Activated CD8-positive, alpha-beta memory T cell treated with anti-CD3 and anti-CD28 coated beads, Interleukin-2, amount 50 U/mL, for 48 hours (primary cell): ENCODE results near the gene HS3ST5.
A peak's percentile ranks its signal among the peaks of the same experiment; 100 is the strongest.

ENCODE experiments used
- DNase-seq: peaks from one replicate; pipeline ENCODE4 v3.0.0-alpha.2; 2020

The HS3ST5 gene

GRCh38 chr6:114342826-114343781 is at the start of gene HS3ST5:
HS3ST5 (minus strand) TSS chr6:114343023; CDS start chr6:114062845, 280,178 bp downstream.
- peak; percentile 53 for DNase-seq

- no peak for DNase-seq
Measured at GRCh38 chr6:114390176-114390575, 47.4 kb upstream of the HS3ST5 start.

- DNase-seq, result no peak
Measured at GRCh38 chr6:114389111-114389510, 46.3 kb upstream of the HS3ST5 start.

GRCh38 chr6:114382406-114382805 is 39.6 kb upstream of the HS3ST5 start:
- DNase-seq, result no peak

DNA sequence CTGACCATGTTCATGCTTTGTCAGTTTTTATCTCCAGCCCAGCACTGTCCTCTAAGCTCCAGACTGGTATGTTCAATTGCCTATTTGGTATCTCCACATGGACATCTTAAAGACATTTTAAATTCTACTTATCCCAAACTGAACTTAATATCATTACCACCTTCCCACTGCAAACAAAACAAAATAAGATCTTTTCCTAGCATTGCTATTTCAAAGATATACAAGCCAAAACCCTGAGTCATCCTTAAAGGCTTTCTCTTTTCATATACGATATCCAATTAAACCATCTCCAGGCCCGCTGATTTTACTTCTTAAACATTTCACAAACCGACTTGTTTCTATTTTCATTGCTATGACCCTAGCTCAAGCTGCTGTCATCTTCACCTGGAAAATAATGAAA is 35.1 kb upstream of the HS3ST5 start:
- no peak for DNase-seq

DNA sequence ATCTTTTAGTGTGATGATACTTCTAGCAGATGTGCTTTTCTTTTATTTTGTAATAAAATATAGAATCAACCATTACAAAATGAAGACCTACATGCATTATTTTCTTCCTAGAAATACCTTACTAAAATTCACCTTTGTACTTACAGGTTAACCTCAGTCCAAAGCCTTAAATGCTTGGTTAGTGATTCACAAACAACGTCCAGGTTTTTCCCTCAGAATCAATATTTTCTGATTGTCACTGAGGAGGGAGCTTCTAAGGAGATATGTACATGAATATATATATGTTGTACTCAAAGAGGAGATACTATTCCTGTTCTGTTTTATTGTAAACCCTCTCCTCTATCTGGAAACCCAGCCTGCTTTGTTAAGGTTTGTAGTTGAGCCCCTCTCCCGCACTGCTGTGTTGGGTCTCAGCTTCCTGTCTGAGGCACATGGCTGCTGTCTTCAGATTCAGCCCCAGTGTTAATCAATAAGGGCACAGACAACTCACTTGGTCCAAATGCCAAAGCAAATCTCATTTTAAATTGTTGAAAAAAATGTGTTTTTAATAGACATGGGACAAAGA is 33.9 kb upstream of the HS3ST5 start:
- DNase-seq, result no peak

DNA sequence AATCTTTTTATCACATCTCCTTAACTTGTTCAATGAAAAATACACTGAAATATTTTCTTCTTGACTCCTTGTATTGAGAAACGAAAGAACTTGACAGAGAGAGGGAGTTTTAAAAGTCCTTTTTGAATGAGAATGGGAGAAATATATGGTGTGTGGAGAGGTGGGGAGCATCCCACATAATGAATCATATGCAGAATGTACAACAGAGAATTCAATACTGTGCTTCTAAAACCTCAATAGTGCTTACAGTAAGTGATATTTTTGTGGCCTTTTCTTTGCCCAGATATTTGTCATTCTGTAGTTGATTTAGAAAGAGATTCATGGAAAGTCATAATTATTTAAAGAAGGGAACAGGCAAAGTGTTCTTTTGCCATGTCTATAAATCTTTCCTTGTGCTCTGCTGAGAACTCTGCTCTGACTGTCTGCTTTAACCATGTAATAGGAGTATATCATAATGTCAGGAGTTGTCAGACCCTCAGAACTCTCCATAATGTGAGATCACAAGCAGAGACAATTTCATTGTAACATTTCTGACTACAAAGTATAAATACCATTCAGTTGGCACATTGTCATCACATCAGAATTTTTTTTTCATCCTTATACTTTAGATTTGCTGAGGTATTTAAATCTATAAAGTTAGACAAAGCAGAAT is 32.8 kb upstream of the HS3ST5 start:
- DNase-seq, result no peak

DNA sequence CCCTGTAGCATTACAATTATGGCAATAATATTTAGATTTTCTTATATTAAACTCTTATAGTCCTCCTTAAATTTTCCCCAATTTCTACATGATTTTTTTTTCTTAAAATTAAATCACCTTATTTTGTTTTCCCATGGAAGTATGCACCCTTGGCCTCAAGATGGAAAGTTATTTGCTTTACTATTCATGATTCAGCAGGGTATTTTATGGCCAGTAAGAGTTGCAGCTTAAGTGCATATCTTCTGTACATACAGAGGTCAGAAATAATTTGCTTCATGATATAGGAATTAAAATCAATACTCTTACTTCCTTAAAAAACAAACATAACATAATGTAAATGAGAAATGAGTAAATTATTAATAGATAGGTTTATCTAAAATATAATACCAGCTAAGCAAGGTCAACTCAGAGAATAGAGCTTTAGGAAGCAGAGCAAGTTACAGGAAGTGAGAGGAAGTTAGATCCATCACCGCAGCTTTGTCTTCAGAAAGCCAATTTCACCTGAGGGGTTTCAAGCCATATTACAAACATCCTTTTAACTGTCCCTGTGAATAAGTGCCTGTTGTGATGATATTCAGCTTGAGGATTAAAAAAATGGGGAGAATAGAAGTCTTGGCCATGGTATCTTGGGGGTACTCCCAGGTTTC is 24.6 kb upstream of the HS3ST5 start:
- DNase-seq, result no peak

DNA sequence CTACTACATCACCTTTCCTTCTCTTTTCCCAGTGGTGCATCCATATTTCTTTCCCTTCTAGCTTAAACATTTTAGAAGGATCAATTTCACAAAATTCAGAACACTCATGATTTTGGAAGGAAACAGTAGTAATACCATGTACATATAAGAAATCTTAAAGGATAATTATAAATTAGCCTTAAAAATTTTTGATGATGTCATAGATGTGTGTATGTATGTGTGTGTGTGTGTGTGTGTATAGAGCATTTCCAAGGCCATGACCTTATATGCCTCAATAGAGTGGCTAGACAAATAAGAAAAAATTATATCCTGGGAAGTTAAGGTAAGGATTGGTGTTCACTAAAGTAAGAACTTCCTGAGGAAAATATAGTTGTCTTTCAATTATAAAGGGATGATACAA is 24.1 kb upstream of the HS3ST5 start:
- no peak for DNase-seq

- DNase-seq, result no peak
Measured at GRCh38 chr6:114364301-114364700, 21.5 kb upstream of the HS3ST5 start.

- DNase-seq, result no peak
Measured at GRCh38 chr6:114362957-114363356, 20.1 kb upstream of the HS3ST5 start.

- DNase-seq, result no peak
Measured at GRCh38 chr6:114362396-114362795, 19.6 kb upstream of the HS3ST5 start.

GRCh38 chr6:114361036-114361435 is 18.2 kb upstream of the HS3ST5 start:
- no peak for DNase-seq

- no peak for DNase-seq
Measured at GRCh38 chr6:114355300-114355699, 12.5 kb upstream of the HS3ST5 start.

GRCh38 chr6:114354482-114354881 is 11.7 kb upstream of the HS3ST5 start:
- DNase-seq, result no peak

- no peak for DNase-seq
Measured at GRCh38 chr6:114346451-114346850, 3.6 kb upstream of the HS3ST5 start.

DNA sequence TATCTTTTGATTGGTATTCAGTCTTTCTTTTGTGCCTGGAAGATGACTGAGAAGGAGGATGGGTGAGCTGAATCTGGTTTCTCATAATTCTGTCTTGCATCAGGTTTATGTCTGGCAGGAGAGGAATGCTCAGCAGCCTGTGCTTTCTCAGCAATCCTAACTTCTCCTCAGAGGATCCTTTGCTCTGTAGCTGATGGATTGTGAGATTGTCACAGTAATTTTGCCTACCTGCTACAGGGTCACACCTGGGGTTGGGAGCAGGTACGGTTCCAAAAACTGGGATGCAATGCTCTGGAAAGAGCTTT is 2.1 kb upstream of the HS3ST5 start:
- DNase-seq, result no peak

DNA sequence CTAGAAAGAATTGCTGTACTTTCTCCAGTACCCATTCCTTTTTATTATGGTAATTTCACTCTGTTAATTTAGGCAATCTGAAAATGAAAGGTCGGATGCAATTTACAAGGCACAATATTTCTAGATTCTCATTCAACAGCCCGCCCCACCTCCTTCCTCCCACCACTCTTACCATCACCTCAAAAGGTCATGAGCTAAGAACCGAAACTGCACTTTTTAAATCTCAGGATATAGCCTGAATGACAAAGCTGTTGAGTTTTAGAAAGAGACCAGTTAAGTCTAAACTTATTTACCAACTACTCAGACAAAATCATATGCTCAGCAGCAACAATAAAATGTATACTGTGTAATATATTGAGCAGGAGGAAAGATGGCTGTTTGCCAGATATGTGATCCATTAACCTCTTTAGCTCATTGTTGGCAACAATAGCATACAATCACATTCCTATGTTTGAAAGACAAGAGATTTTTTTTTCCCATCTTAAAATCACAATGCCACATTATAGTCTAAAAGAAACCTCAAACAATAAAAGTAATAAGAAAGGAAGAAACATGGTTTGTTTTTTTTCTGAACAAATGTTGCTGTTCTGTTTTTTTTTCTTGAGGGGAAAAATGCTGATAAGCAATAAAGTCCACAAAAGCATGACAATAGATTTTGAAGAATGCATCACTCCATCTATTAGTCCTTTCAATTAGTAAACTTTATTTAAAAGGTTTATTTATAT is 1.6 kb upstream of the HS3ST5 start:
- no peak for DNase-seq

GRCh38 chr6:114343782-114344144 is 940 bp upstream of the HS3ST5 start:
- DNase-seq, result no peak

DNA sequence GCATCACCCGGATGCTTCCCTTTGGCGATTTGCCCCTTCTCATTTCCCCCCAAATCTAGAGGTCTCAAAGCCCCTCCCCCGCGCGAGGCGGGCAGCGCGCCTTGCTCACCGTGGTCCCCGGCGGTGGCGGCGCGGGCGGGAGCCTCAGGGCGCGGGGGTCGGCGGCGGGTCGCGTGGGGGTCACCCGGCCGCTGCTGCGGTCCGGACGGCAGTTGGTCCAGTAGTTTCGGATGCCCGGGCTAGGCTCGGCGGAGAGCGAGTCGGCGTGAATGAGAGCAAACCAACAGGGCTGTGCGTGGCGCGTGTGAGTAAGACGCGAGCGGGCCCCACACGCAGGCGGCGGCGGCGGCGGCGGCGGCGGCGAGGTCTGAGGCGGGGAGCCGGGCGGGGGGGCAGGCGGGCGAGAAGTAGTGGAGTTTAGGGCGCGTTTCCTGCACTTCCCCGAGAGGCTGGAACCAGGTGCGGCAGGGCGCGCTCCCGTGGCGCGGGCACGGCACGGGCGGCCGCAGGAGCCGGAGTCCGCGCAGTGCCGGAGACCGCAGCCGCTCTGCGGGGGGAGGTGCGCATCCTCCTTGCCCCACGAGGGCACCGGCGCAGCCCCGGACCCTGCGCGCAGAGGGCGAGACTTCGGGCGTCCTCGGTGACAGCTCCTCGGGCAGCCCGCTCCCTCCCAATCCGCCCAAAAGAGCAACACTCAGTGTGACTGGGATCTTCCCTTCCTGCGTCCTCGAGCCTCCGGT is 567 bp downstream of the HS3ST5 start:
- no peak for DNase-seq

- no peak for DNase-seq
Measured at GRCh38 chr6:114339706-114340105, 3.1 kb downstream of the HS3ST5 start.

GRCh38 chr6:114334237-114334636 is 8.6 kb downstream of the HS3ST5 start:
- no peak for DNase-seq
